Upper lobe of left lung (tissue), 4 donors: ENCODE data around the gene KCNIP3.

Experiments used
- POLR2A ChIP-seq, 4 donors: fragments of 450-650 bp; IDR thresholded peaks; one replicate each; pipeline ENCODE4 v1.5.1; 2016 to 2017; ENCODE audit warnings: antibody characterized with exemption in 4 of 4, mild to moderate bottlenecking in 2 of 4
- POLR2AphosphoS5 ChIP-seq, 2 donors: sonication (generic); formaldehyde crosslinking; IDR thresholded peaks; one replicate each; pipeline ENCODE4 v1.5.1; 2017; ENCODE audit warnings: antibody characterized with exemption in 2 of 2

DNA sequence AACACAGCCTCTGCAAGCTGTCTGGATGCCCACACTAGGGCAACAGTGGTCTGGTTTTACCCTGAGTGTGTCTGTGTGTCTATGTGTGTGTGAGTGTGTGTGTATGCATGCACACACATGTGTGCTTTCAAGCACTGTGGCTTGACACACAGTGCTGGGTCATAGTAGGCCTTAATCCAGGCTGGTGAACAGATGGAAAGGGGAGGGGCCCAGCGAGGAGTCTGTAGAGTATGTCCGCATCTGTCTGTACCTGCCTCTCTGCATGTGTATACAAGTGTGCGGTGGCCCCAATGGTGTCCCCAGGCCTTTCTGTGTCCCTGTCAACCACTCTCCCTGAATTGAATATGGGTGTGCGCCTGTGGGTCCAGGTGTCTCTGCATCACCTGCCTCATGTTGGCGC is 9.3 kb upstream of the KCNIP3 start:
- TF ChIP-seq POLR2AphosphoS5 (IDR thresholded peaks at IDR 0.05), result no peak
- no peak for TF ChIP-seq POLR2A (IDR thresholded peaks at IDR 0.05)
